Nephron progenitor cell (in vitro differentiated cells): ENCODE measurements around the gene CDC42SE2.

Source experiments
- DNase-seq: peaks from one replicate; pipeline ENCODE4 v3.0.0; 2021
- H3K27ac Mint-ChIP-seq: 2 replicates; pipeline ENCODE4 v1.8.0; 2021; ENCODE audit warnings: mild to moderate bottlenecking, moderate library complexity, mixed read lengths
- H3K27me3 Mint-ChIP-seq: 2 replicates; pipeline ENCODE4 v1.8.0; 2021; ENCODE audit warnings: mild to moderate bottlenecking, low read depth, mixed read lengths; ENCODE audit not compliant: poor library complexity
- H3K36me3 Mint-ChIP-seq: 2 replicates; pipeline ENCODE4 v1.8.0; 2021; ENCODE audit warnings: low read depth, mixed read lengths
- H3K4me1 Mint-ChIP-seq: 2 replicates; pipeline ENCODE4 v1.8.0; 2021; ENCODE audit warnings: mixed read lengths
- H3K4me3 Mint-ChIP-seq: 2 replicates; pipeline ENCODE4 v1.8.0; 2021; ENCODE audit warnings: mild to moderate bottlenecking, moderate library complexity, mixed read lengths
- H3K9me3 Mint-ChIP-seq: 2 replicates; pipeline ENCODE4 v1.8.0; 2021; ENCODE audit warnings: mild to moderate bottlenecking, moderate library complexity, mixed read lengths
- TF ChIP-seq, protein P1 (sequence below): fragments of 200-600 bp; sonication (generic); IDR thresholded peaks from 2 replicates; pipeline ENCODE4 v1.5.0; 2021; ENCODE audit warnings: antibody characterized with exemption

The CDC42SE2 gene

DNA sequence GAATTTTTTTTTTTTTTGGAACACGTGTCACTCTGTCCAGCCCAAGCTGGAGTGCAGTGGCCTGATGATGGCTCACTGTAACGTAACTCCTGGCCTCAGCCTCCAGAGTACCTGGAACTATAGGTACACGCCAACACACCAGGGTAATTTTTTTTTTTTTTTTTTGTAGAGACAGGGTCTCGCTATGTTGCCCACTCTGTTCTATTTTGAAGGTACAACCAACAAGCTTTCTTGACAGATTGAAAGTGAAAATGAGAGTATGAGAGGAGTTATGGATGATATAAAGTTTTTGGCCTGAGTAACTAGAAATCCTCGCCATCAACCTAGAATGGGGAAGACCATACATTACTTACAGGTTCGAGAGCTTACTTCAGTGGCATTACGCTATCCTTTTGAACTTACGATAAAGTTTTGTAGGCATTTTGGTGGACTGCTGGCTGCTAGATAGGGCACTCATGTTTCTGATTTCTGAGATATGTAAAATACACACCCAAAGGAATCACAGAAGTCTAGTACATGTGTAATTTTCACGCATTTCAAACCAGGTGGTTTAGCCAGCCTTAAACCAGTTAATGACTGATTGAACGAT is 806 bp upstream of the CDC42SE2 start:
- peak overlapping the region; percentile 63 for H3K27ac Mint-ChIP-seq

DNA sequence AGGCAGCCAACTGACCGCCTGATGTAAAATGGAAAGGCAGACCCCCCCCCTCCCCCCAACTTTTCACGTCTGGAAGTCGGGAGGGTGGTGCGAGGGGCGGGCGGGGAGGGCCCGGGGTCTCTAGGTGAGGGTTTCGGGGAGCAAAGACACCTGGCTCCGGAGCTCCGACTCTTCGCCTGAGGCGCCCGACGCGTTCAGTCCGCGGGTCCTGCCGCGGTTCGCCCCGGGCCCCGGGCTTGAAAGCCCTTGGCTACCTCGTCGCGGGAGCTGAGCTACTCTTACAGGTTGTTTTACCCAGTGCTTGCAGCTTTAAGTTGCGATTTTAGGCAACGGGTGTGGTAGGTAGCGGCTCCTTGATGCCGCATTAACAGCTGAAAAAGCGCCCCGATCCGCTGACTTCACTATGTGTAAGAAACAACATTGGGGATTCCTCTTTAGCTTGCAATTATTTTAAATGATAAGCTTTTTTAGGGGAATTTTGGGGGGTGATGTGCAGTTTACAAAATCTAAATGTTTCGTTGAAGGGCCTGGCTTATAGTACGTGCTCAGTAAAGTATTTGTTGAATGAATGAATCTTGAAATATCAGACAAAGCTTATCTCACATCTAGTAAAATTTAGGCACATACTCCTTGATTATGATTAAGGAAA is 722 bp downstream of the CDC42SE2 start:
- DNase-seq: peak; percentile 52
- Mint-ChIP-seq H3K9me3 (peaks cover 6% of the 10 kb centered on the region), H3K27me3 (no peaks in the 10 kb centered on the region), H3K36me3 (peaks cover 17% of the 10 kb centered on the region), H3K4me3 (peak overlapping the region; percentile 99), H3K4me1 (peaks cover 23% of the 10 kb centered on the region), H3K27ac (peak overlapping the region; percentile 99)
- TF ChIP-seq, protein P1, sequence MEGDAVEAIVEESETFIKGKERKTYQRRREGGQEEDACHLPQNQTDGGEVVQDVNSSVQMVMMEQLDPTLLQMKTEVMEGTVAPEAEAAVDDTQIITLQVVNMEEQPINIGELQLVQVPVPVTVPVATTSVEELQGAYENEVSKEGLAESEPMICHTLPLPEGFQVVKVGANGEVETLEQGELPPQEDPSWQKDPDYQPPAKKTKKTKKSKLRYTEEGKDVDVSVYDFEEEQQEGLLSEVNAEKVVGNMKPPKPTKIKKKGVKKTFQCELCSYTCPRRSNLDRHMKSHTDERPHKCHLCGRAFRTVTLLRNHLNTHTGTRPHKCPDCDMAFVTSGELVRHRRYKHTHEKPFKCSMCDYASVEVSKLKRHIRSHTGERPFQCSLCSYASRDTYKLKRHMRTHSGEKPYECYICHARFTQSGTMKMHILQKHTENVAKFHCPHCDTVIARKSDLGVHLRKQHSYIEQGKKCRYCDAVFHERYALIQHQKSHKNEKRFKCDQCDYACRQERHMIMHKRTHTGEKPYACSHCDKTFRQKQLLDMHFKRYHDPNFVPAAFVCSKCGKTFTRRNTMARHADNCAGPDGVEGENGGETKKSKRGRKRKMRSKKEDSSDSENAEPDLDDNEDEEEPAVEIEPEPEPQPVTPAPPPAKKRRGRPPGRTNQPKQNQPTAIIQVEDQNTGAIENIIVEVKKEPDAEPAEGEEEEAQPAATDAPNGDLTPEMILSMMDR: no peak

More for the DNA sequence above, 806 bp upstream of the CDC42SE2 start:
- DNase-seq: no peak
- Mint-ChIP-seq H3K27me3 (no peaks in the 10 kb centered on the region), H3K4me1 (peaks cover 23% of the 10 kb centered on the region), H3K9me3 (peaks cover 6% of the 10 kb centered on the region), H3K36me3 (peaks cover 12% of the 10 kb centered on the region), H3K4me3 (peak overlapping the region; percentile 83)
- TF ChIP-seq, protein P1: no peak

DNA sequence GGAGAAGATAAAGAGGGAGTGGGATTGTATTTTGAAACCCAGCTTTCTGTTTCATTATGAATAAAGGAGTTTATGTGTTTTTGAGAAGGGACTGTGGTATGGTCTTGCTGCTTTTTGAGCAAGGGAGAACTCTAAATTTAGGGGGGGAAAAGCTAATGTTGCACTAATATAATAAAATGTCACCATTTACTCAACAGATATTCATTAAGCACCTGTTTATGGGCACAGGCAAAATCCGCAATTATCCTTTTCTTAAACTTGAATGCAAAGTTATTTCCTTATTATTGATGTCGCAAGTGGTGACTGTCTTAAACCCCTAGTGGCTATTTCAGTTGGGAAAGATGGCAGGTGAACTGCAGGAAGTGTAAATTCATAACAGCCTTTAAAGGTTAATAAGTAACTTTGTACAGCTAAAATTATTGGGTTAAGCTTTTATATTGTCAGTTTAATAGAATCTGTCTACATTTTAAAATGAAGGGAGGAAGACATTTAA is 1.5 kb downstream of the CDC42SE2 start:
- Mint-ChIP-seq H3K9me3 (peaks cover 6% of the 10 kb centered on the region), H3K27ac (no peak overlapping the region), H3K27me3 (peaks cover 3% of the 10 kb centered on the region), H3K4me1 (peaks cover 23% of the 10 kb centered on the region), H3K36me3 (peaks cover 17% of the 10 kb centered on the region), H3K4me3 (peak overlapping the region; percentile 99)
- no peak for DNase-seq
- TF ChIP-seq, protein P1: peak; percentile 11

DNA sequence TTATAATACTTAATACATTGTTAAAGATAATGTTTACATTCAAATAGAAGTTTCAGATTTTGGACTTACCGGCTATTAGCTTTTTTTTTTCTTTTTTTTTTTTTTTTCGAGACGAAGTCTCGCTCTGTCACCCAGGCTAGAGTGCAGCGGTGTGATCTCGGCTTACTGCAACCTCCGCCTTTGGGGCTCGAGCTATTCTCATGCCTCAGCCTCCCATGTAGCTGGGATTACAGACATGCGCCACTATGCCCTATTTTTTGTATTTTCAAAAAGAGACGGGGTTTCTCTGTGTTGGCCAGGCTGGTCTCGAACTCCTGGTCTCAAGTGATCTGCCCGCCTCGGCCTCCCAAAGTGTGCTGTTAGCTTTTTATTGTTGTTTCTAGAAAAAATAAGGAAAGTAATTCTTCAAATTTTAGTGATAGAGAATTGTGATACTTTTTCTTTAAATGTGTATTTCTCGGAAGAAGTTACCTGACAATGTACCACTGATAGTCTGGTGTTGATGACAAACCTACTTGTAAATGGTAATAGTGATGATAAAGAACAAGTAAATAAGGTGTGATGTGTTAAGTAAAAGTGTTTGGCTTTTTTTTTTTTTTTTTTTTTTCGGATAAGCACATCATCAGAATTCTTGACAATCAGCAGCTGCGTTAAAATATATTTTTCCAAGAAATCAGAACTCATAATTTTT is 2.7 kb downstream of the CDC42SE2 start:
- H3K9me3 Mint-ChIP-seq: peaks cover 6% of the 10 kb centered on the region
- H3K4me1 Mint-ChIP-seq: peaks cover 30% of the 10 kb centered on the region
- H3K27me3 Mint-ChIP-seq: peaks cover 3% of the 10 kb centered on the region
- peaks cover 27% of the 10 kb centered on the region for H3K36me3 Mint-ChIP-seq
- TF ChIP-seq, protein P1: no peak
- peak overlapping the region; percentile 52 for H3K4me3 Mint-ChIP-seq
- DNase-seq: no peak
- H3K27ac Mint-ChIP-seq: no peak overlapping the region

DNA sequence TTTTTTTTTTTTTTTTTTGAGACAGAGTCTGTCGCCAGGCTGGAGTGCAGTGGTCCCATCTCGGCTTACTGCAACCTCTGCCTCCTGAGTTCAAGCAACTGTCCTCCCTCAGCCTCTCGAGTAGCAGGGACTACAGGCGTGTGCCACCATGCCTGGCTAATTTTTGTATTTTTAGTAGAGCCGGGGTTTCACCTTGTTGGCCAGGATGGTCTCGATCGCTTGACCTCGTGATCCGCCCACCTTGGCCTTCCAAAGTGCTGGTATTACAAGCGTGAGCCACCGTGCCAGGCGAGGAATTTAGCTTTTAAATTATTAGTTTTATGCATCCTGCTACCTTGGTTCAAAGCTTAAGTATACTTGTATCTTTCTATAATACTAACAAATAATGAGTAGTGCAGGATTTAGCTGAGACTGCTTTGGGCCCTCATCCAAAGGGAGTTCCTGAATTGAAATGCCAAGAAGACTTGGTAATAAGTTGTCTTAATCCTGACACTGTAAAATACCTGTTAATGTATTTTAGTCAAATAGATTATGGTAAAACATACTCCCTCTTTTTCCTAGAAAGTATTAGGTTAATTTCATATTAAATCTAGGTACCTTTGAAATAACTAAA is 5.0 kb downstream of the CDC42SE2 start:
- Mint-ChIP-seq H3K27me3 (peaks cover 3% of the 10 kb centered on the region), H3K9me3 (peaks cover 6% of the 10 kb centered on the region), H3K4me1 (peaks cover 31% of the 10 kb centered on the region), H3K27ac (no peak overlapping the region), H3K4me3 (no peak overlapping the region), H3K36me3 (peaks cover 40% of the 10 kb centered on the region)
- TF ChIP-seq, protein P1: no peak
- no peak for DNase-seq
